HEK293 (cell line): Measurements from ENCODE around the gene SKOR1.
A peak's percentile ranks its signal among the peaks of the same experiment; 100 is the strongest.

ENCODE experiments used
- CTCF ChIP-seq: fragments of 450-650 bp; formaldehyde crosslinking; IDR thresholded peaks from 2 replicates; pipeline ENCODE4 v1.5.1; 2016; ENCODE audit warnings: missing biosample characterization, missing genetic modification characterization
- GLIS2 ChIP-seq: fragments of 450-650 bp; formaldehyde crosslinking; IDR thresholded peaks from 2 replicates; pipeline ENCODE4 v1.5.1; 2016; ENCODE audit warnings: missing biosample characterization, missing genetic modification characterization
- IKZF3 ChIP-seq: fragments of 450-650 bp; IDR thresholded peaks from 2 replicates; pipeline ENCODE4 v1.5.0; 2018; ENCODE audit warnings: missing biosample characterization, mild to moderate bottlenecking, missing genetic modification characterization, moderate library complexity
- OSR2 ChIP-seq: fragments of 450-650 bp; formaldehyde crosslinking; IDR thresholded peaks from 2 replicates; pipeline ENCODE4 v1.5.1; 2016; ENCODE audit warnings: missing biosample characterization, missing genetic modification characterization
- SALL2 ChIP-seq: fragments of 450-650 bp; formaldehyde crosslinking; IDR thresholded peaks from 2 replicates; pipeline ENCODE4 v1.5.0; 2017; ENCODE audit warnings: missing biosample characterization, mild to moderate bottlenecking, missing genetic modification characterization, borderline replicate concordance
- SP7 ChIP-seq: fragments of 450-650 bp; formaldehyde crosslinking; IDR thresholded peaks from 2 replicates; pipeline ENCODE4 v1.5.1; 2016; ENCODE audit warnings: missing biosample characterization, missing genetic modification characterization
- ZBTB10 ChIP-seq: fragments of 450-650 bp; formaldehyde crosslinking; IDR thresholded peaks from 2 replicates; pipeline ENCODE4 v1.5.1; 2016; ENCODE audit warnings: missing biosample characterization, missing genetic modification characterization
- ZBTB17 ChIP-seq: fragments of 450-650 bp; formaldehyde crosslinking; IDR thresholded peaks from 2 replicates; pipeline ENCODE4 v1.5.1; 2016; ENCODE audit warnings: missing biosample characterization, missing genetic modification characterization
- ZEB2 ChIP-seq: fragments of 450-650 bp; formaldehyde crosslinking; IDR thresholded peaks from 2 replicates; pipeline ENCODE4 v1.5.1; 2016; ENCODE audit warnings: missing biosample characterization, missing genetic modification characterization
- ZFHX2 ChIP-seq: fragments of 450-650 bp; formaldehyde crosslinking; conservative IDR thresholded peaks from 2 replicates; pipeline ENCODE4 v1.5.1; 2016; ENCODE audit warnings: missing biosample characterization, missing genetic modification characterization
- ZFP37 ChIP-seq: fragments of 450-650 bp; formaldehyde crosslinking; IDR thresholded peaks from 2 replicates; pipeline ENCODE4 v1.5.1; 2016; ENCODE audit warnings: missing biosample characterization, missing genetic modification characterization
- ZIC2 ChIP-seq: fragments of 450-650 bp; formaldehyde crosslinking; IDR thresholded peaks from 2 replicates; pipeline ENCODE4 v1.5.1; 2016; ENCODE audit warnings: missing biosample characterization, missing genetic modification characterization
- ZNF155 ChIP-seq: fragments of 450-650 bp; formaldehyde crosslinking; IDR thresholded peaks from 2 replicates; pipeline ENCODE4 v1.5.1; 2016; ENCODE audit warnings: missing biosample characterization, missing genetic modification characterization
- ZNF16 ChIP-seq: fragments of 450-650 bp; formaldehyde crosslinking; IDR thresholded peaks from 2 replicates; pipeline ENCODE4 v1.5.1; 2016; ENCODE audit warnings: low read depth, missing biosample characterization, missing genetic modification characterization
- ZNF169 ChIP-seq: fragments of 450-650 bp; formaldehyde crosslinking; IDR thresholded peaks from 2 replicates; pipeline ENCODE4 v1.5.1; 2016; ENCODE audit warnings: missing biosample characterization, missing genetic modification characterization
- ZNF18 ChIP-seq: fragments of 450-650 bp; formaldehyde crosslinking; IDR thresholded peaks from 2 replicates; pipeline ENCODE4 v1.5.1; 2016; ENCODE audit warnings: missing biosample characterization, missing genetic modification characterization
- ZNF341 ChIP-seq: fragments of 450-650 bp; formaldehyde crosslinking; IDR thresholded peaks from 2 replicates; pipeline ENCODE4; 2016; ENCODE audit warnings: low read depth, missing biosample characterization, missing genetic modification characterization
- ZNF398 ChIP-seq: fragments of 450-650 bp; formaldehyde crosslinking; IDR thresholded peaks from 2 replicates; pipeline ENCODE4 v1.5.1; 2017; ENCODE audit warnings: missing biosample characterization, missing genetic modification characterization
- ZNF501 ChIP-seq: fragments of 450-650 bp; formaldehyde crosslinking; IDR thresholded peaks from 2 replicates; pipeline ENCODE4 v1.5.1; 2016; ENCODE audit warnings: missing biosample characterization, missing genetic modification characterization
- ZNF548 ChIP-seq: fragments of 450-650 bp; formaldehyde crosslinking; IDR thresholded peaks from 2 replicates; pipeline ENCODE4 v1.5.1; 2016; ENCODE audit warnings: missing biosample characterization, missing genetic modification characterization
- ZNF555 ChIP-seq: fragments of 450-650 bp; formaldehyde crosslinking; conservative IDR thresholded peaks from 2 replicates; pipeline ENCODE4 v1.5.1; 2017; ENCODE audit warnings: missing biosample characterization, mild to moderate bottlenecking, missing genetic modification characterization, inconsistent platforms
- ZNF600 ChIP-seq: fragments of 450-650 bp; formaldehyde crosslinking; IDR thresholded peaks from 2 replicates; pipeline ENCODE4 v1.5.1; 2016; ENCODE audit warnings: missing biosample characterization, missing genetic modification characterization
- ZNF701 ChIP-seq: fragments of 450-650 bp; formaldehyde crosslinking; IDR thresholded peaks from 2 replicates; pipeline ENCODE4 v1.5.1; 2016; ENCODE audit warnings: missing biosample characterization, missing genetic modification characterization
- ZNF792 ChIP-seq: fragments of 450-650 bp; formaldehyde crosslinking; IDR thresholded peaks from 2 replicates; pipeline ENCODE4 v1.5.1; 2016; ENCODE audit warnings: missing biosample characterization, missing genetic modification characterization
- ZSCAN16 ChIP-seq: fragments of 450-650 bp; formaldehyde crosslinking; IDR thresholded peaks from 2 replicates; pipeline ENCODE4 v1.5.1; 2016; ENCODE audit warnings: missing biosample characterization, missing genetic modification characterization
- ZSCAN5A ChIP-seq: fragments of 450-650 bp; formaldehyde crosslinking; IDR thresholded peaks from 2 replicates; pipeline ENCODE4 v1.5.1; 2016; ENCODE audit warnings: missing biosample characterization, missing genetic modification characterization

SKOR1 gene

GRCh38 chr15:67823314-67824196 lies 1.8 kb upstream of the SKOR1 start (continued):
- TF ChIP-seq ZSCAN5A (tag by site-specific recombination) (no peak), ZSCAN16 (tag by site-specific recombination) (no peak), ZNF701 (tag by site-specific recombination) (no peak; the same call in 1 of the 2 replicates), ZNF501 (tag by site-specific recombination) (no peak), ZEB2 (tag by site-specific recombination) (peak; percentile 71; the same call in 1 of the 2 replicates), ZNF18 (tag by site-specific recombination) (no peak), ZFHX2 (tag by site-specific recombination) (peak; percentile 58), SP7 (0 out of 2 replicates have a peak, but pooled peaks have one; percentile 16), ZNF16 (tag by site-specific recombination) (no peak), ZNF341 (tag by site-specific recombination) (peak; percentile 96), IKZF3 (tag by site-specific recombination) (peak; percentile 52; the same call in 1 of the 2 replicates), ZNF555 (tag by site-specific recombination) (no peak), SALL2 (no peak), ZNF169 (tag by site-specific recombination) (no peak), CTCF (tag by site-specific recombination) (peak; percentile 26; the same call in 1 of the 2 replicates), ZNF548 (tag by site-specific recombination) (no peak), GLIS2 (peak; percentile 75; the same call in 1 of the 2 replicates), ZNF398 (tag by site-specific recombination) (peak; percentile 60), ZBTB10 (peak; percentile 60; the same call in 1 of the 2 replicates), ZFP37 (tag by site-specific recombination) (peak; percentile 73; the same call in 1 of the 2 replicates), ZNF155 (no peak), ZNF792 (tag by site-specific recombination) (0 out of 2 replicates have a peak, but pooled peaks have one; percentile 14), ZNF600 (tag by site-specific recombination) (peak; percentile 59; the same call in 1 of the 2 replicates), OSR2 (no peak; the same call in 1 of the 2 replicates), ZBTB17 (tag by site-specific recombination) (peak; percentile 98), ZIC2 (peak; percentile 57)
